ENCODE measurements around the gene ZC2HC1C. TPM values are rescaled to one million over a fixed set of nuclear protein-coding genes. Genes with fewer than 3 reads are reported as not detected.

ZC2HC1C gene
- total and polyA plus RNA-seq, 10 of the 15 experiments (the other 5 are each of a cell fraction or from before 2014, with no cell fraction given) = 0.92 to 3.7 (median 1.6) TPM

GRCh38 chr14:75030147-75030546, 39.3 kb upstream of the ZC2HC1C start (continued):
- TF ChIP-seq, protein P1, sequence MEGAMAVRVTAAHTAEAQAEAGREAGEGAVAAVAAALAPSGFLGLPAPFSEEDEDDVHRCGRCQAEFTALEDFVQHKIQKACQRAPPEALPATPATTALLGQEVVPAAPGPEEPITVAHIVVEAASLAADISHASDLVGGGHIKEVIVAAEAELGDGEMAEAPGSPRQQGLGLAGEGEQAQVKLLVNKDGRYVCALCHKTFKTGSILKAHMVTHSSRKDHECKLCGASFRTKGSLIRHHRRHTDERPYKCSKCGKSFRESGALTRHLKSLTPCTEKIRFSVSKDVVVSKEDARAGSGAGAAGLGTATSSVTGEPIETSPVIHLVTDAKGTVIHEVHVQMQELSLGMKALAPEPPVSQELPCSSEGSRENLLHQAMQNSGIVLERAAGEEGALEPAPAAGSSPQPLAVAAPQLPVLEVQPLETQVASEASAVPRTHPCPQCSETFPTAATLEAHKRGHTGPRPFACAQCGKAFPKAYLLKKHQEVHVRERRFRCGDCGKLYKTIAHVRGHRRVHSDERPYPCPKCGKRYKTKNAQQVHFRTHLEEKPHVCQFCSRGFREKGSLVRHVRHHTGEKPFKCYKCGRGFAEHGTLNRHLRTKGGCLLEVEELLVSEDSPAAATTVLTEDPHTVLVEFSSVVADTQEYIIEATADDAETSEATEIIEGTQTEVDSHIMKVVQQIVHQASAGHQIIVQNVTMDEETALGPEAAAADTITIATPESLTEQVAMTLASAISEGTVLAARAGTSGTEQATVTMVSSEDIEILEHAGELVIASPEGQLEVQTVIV (IDR thresholded peaks at IDR 0.05; ENCODE audit: borderline replicate concordance, partially characterized antibody) = no peak
- TF ChIP-seq HDGF (IDR thresholded peaks at IDR 0.05) = no peak

- RAD21 ChIA-PET (ENCODE audit: unreplicated experiment) = no interaction called here
- no peak overlapping the region for H2AFZ ChIP-seq (ENCODE audit: control insufficient read depth, low read depth, low read length)
- CTCF ChIA-PET = interaction anchor here (1.6 to 1.7 kb wide), 2 partner anchors 12 to 14 kb away, joined by 3 to 7 read pairs; no protein-coding TSS in a partner anchor
- SMC1A ChIA-PET (ENCODE audit: uncharacterized antibody, unreplicated experiment) = interaction anchor here (0.6 kb wide), 1 partner anchor 93 kb away, joined by 3 read pairs; no protein-coding TSS in a partner anchor
- H3K4me3 ChIP-seq = no peak overlapping the region
- intact Hi-C loops (cut with micrococcal nuclease; ENCODE audit: unreplicated experiment) = no loop called here
- no peaks in the 10 kb centered on the region for H3K4me1 ChIP-seq (ENCODE audit: control insufficient read depth, insufficient read depth, low read length)
- BruUV-seq (replicated peaks) = no TSS peak
- ATAC-seq (no peak), DNase-seq (ENCODE audit: low read depth, low spot score) (no peak), FAIRE-seq (no peak)
- H3K9ac ChIP-seq (ENCODE audit: control insufficient read depth, insufficient read depth, low read length) = no peak overlapping the region
- H3K4me2 ChIP-seq (ENCODE audit: control insufficient read depth, insufficient read depth) = no peak overlapping the region
- POLR2A ChIA-PET = no interaction called here
- no peak overlapping the region for H3K27ac ChIP-seq (ENCODE audit: control insufficient read depth, insufficient read depth)
- H3K27me3 ChIP-seq (replicated peaks in 1 of 2; ENCODE audit: control insufficient read depth in 2 of 2, insufficient read depth in 2 of 2, low read length in 1 of 2) = no peaks in the 10 kb centered on the region
- H3K36me3 ChIP-seq (ENCODE audit: control insufficient read depth in 2 of 2, insufficient read depth in 2 of 2, low read length in 1 of 2) = peaks cover 0 to 15% of the 10 kb centered on the region in 2 experiments; a peak in 3 of 4 replicates
- in situ Hi-C loops (cut with MboI) = no loop called here
- H3K79me2 ChIP-seq (ENCODE audit: control insufficient read depth, insufficient read depth, low read length) = no peaks in the 10 kb centered on the region
- H4K20me1 ChIP-seq (ENCODE audit: control insufficient read depth, insufficient read depth) = no peaks in the 10 kb centered on the region
- H3K9me3 ChIP-seq (replicated peaks; ENCODE audit: control insufficient read depth, insufficient read depth, low read length) = no peaks in the 10 kb centered on the region
- WGBS (ENCODE audit: insufficient coverage, insufficient replicate concordance, low lambda C conversion rate, missing lambda C conversion rate) = 97% methylated on average over 2 of the region's 2 CpGs
- no peak for TF ChIP-seq RELB (IDR thresholded peaks at IDR 0.05; ENCODE audit: low read depth)
- TF ChIP-seq MTA2 (IDR thresholded peaks at IDR 0.05; ENCODE audit: low read depth) = no peak
- TF ChIP-seq KLF5 (IDR thresholded peaks at IDR 0.05; ENCODE audit: partially characterized antibody) = no peak
- TF ChIP-seq IKZF1 (conservative IDR thresholded peaks at IDR 0.05) = no peak
- TF ChIP-seq, protein P2, sequence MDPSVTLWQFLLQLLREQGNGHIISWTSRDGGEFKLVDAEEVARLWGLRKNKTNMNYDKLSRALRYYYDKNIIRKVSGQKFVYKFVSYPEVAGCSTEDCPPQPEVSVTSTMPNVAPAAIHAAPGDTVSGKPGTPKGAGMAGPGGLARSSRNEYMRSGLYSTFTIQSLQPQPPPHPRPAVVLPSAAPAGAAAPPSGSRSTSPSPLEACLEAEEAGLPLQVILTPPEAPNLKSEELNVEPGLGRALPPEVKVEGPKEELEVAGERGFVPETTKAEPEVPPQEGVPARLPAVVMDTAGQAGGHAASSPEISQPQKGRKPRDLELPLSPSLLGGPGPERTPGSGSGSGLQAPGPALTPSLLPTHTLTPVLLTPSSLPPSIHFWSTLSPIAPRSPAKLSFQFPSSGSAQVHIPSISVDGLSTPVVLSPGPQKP (IDR thresholded peaks at IDR 0.05; ENCODE audit: low read depth, low read length) = no peak
- no peak for TF ChIP-seq ZNF384 (IDR thresholded peaks at IDR 0.05; ENCODE audit: borderline replicate concordance, low read depth, low read length)
- no peak for TF ChIP-seq ZBED1 (IDR thresholded peaks at IDR 0.05; ENCODE audit: borderline replicate concordance)
- TF ChIP-seq STAT3 (IDR thresholded peaks at IDR 0.05; ENCODE audit: low read depth, low read length) = no peak
- TF ChIP-seq, protein P3, sequence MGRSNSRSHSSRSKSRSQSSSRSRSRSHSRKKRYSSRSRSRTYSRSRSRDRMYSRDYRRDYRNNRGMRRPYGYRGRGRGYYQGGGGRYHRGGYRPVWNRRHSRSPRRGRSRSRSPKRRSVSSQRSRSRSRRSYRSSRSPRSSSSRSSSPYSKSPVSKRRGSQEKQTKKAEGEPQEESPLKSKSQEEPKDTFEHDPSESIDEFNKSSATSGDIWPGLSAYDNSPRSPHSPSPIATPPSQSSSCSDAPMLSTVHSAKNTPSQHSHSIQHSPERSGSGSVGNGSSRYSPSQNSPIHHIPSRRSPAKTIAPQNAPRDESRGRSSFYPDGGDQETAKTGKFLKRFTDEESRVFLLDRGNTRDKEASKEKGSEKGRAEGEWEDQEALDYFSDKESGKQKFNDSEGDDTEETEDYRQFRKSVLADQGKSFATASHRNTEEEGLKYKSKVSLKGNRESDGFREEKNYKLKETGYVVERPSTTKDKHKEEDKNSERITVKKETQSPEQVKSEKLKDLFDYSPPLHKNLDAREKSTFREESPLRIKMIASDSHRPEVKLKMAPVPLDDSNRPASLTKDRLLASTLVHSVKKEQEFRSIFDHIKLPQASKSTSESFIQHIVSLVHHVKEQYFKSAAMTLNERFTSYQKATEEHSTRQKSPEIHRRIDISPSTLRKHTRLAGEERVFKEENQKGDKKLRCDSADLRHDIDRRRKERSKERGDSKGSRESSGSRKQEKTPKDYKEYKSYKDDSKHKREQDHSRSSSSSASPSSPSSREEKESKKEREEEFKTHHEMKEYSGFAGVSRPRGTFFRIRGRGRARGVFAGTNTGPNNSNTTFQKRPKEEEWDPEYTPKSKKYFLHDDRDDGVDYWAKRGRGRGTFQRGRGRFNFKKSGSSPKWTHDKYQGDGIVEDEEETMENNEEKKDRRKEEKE (IDR thresholded peaks at IDR 0.05) = no peak
- TF ChIP-seq, protein P4, sequence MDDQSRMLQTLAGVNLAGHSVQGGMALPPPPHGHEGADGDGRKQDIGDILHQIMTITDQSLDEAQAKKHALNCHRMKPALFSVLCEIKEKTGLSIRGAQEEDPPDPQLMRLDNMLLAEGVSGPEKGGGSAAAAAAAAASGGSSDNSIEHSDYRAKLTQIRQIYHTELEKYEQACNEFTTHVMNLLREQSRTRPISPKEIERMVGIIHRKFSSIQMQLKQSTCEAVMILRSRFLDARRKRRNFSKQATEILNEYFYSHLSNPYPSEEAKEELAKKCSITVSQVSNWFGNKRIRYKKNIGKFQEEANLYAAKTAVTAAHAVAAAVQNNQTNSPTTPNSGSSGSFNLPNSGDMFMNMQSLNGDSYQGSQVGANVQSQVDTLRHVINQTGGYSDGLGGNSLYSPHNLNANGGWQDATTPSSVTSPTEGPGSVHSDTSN (IDR thresholded peaks at IDR 0.05; ENCODE audit: insufficient replicate concordance, low read depth, low read length) = no peak
These were observed 36.5 kb upstream of the ZC2HC1C start for GRCh38 chr14:75032939-75033338.

Measured in GM12878 (cell line).